HG03571 (cell line): ENCODE measurements around the gene GTPBP6.
A peak's percentile ranks its signal among the peaks of the same experiment; 100 is the strongest.

Source experiments
- ATAC-seq: cut with Tn5 transposase; IDR thresholded peaks from one replicate; pipeline ENCODE4 v1.9.1; 2021; ENCODE audit not compliant: unreplicated experiment

Gene GTPBP6

GRCh38 chrX:318739-319578, at the start of gene GTPBP6:
TSS of gene GTPBP6 (minus strand) at chrX:318796. CDS start at chrX:318787, 9 bp downstream.
- ATAC-seq, result peak; percentile 76

- ATAC-seq, result no peak
Measured at GRCh38 chrX:367866-368265, 49.3 kb upstream of the GTPBP6 start.

- ATAC-seq, result no peak
Measured at GRCh38 chrX:367349-367748, 48.8 kb upstream of the GTPBP6 start.

GRCh38 chrX:363621-364375, 45.2 kb upstream of the GTPBP6 start:
- ATAC-seq, result no peak

GRCh38 chrX:362937-363620, 44.5 kb upstream of the GTPBP6 start:
- no peak for ATAC-seq

- ATAC-seq, result no peak
Measured at GRCh38 chrX:362351-362750, 43.8 kb upstream of the GTPBP6 start.

- no peak for ATAC-seq
Measured at GRCh38 chrX:361231-362145, 42.9 kb upstream of the GTPBP6 start.

GRCh38 chrX:360496-361150, 42.0 kb upstream of the GTPBP6 start:
- ATAC-seq, result no peak

GRCh38 chrX:358651-359143, 40.1 kb upstream of the GTPBP6 start:
- no peak for ATAC-seq

GRCh38 chrX:357693-358471, 39.3 kb upstream of the GTPBP6 start:
- no peak for ATAC-seq

GRCh38 chrX:357035-357692, 38.6 kb upstream of the GTPBP6 start:
- no peak for ATAC-seq

- ATAC-seq, result no peak
Measured at GRCh38 chrX:356385-357034, 37.9 kb upstream of the GTPBP6 start.

GRCh38 chrX:355329-356050, 36.9 kb upstream of the GTPBP6 start:
- no peak for ATAC-seq

GRCh38 chrX:353566-354535, 35.3 kb upstream of the GTPBP6 start:
- no peak for ATAC-seq

GRCh38 chrX:352582-353314, 34.2 kb upstream of the GTPBP6 start:
- no peak for ATAC-seq

GRCh38 chrX:352181-352580, 33.6 kb upstream of the GTPBP6 start:
- no peak for ATAC-seq
